ENCODE measurements around the gene MTRR.

The MTRR gene

GRCh38 chr5:7947301-7947700, 78.4 kb downstream of the MTRR start:
- Histone ChIP-seq H3K4me2 (ENCODE audit: low read length) (no peak overlapping the region), H3K9ac (ENCODE audit: low read length) (no peak overlapping the region), H4K20me1 (ENCODE audit: insufficient read depth, low read length) (no peaks in the 10 kb centered on the region), H2AFZ (ENCODE audit: low read depth, low read length) (no peak overlapping the region), H3K27me3 (ENCODE audit: low read depth, low read length) (no peaks in the 10 kb centered on the region), H3K9me3 (ENCODE audit: insufficient read depth, low read length) (no peaks in the 10 kb centered on the region), H3K79me2 (ENCODE audit: low read length) (no peaks in the 10 kb centered on the region), H3K27ac (ENCODE audit: low read length) (no peak overlapping the region), H3K4me3 (ENCODE audit: low read length) (no peak overlapping the region), H3K36me3 (replicated peaks; ENCODE audit: low read depth, low read length) (no peaks in the 10 kb centered on the region), H3K4me1 (ENCODE audit: low read length) (no peaks in the 10 kb centered on the region)
- TF ChIP-seq CTCF (IDR thresholded peaks at IDR 0.05; ENCODE audit: low read depth, low read length): no peak
- no peak for TF ChIP-seq EZH2phosphoT487 (IDR thresholded peaks at IDR 0.05; ENCODE audit: low read depth)

Data from OCI-LY3 (cell line).